ENCODE results near the gene SMIM45.

DNA sequence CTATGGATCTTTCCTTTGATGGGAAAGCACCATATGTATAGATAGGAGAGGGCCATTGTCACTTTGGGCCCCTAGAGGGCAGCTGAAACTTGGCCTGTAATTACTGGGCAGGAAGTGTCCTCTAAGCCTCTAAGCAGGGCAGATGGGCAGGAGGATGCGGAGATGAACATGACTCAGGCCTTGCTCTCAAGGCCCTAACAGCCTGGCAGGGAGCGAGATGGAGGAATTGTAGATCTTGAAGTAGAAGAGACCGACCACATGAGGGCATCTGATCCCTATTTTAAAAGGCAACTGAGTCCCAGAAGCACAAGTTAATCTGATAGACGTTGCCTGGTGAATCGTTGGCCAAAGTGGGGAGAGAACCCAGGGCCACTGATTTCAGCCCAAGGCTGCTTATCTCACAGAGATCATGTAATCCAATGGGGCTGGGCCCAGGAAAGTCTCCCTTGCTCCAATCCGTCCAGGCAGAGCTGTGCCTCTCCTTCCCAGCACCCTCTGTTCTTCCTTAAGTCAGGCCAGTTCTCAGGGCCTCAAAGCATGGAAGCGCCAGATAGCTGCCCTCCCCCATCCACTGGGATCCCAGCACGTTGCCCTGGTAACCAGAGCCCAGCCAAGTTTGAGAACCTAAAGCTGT, 14.8 kb downstream of the SMIM45 start:
- TF ChIP-seq, protein P1, sequence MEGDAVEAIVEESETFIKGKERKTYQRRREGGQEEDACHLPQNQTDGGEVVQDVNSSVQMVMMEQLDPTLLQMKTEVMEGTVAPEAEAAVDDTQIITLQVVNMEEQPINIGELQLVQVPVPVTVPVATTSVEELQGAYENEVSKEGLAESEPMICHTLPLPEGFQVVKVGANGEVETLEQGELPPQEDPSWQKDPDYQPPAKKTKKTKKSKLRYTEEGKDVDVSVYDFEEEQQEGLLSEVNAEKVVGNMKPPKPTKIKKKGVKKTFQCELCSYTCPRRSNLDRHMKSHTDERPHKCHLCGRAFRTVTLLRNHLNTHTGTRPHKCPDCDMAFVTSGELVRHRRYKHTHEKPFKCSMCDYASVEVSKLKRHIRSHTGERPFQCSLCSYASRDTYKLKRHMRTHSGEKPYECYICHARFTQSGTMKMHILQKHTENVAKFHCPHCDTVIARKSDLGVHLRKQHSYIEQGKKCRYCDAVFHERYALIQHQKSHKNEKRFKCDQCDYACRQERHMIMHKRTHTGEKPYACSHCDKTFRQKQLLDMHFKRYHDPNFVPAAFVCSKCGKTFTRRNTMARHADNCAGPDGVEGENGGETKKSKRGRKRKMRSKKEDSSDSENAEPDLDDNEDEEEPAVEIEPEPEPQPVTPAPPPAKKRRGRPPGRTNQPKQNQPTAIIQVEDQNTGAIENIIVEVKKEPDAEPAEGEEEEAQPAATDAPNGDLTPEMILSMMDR (IDR thresholded peaks at IDR 0.05): peak in 3 of 6 experiments; percentile 25 to 30 (median 29)
- no peak for TF ChIP-seq POLR2A (IDR thresholded peaks at IDR 0.05)
